K562 (cell line): Measurements from ENCODE around the gene DENND10. TPM values are rescaled to one million over a fixed set of nuclear protein-coding genes. Genes with fewer than 3 reads are reported as not detected.
"Not testable (repeated sequence)": the region's sequence is repeated elsewhere in the genome, so short reads cannot be mapped to it uniquely, and the experiment has no call there.

Experiments used
- ATAC-seq: fragments of 200-7000 bp; cut with Tn5 transposase; 3 replicates; pipeline ENCODE4 v1.9.1; 2020; ENCODE audit warnings: moderate library complexity
- BruUV-seq: library from RNA; stranded (reverse); fragments of 400-500 nt; replicated peaks from 2 replicates; lab custom pipeline; 2021; lab: Mats Ljungman, UMichigan
- CTCF ChIA-PET: fragments of 300-600 bp; formaldehyde crosslinking; extraction: SDS; loops from one replicate; lab custom pipeline; 2021; ENCODE audit warnings: low intra/inter-chr PET ratio; lab: Yijun Ruan, JAX
- POLR2A ChIA-PET: fragments of 300-600, 350-650 bp; sonication (Branson Sonifier 250); formaldehyde crosslinking; extraction: SDS; loops from one replicate; lab custom pipeline; 2021; ENCODE audit warnings: antibody characterized with exemption, inconsistent platforms; lab: Yijun Ruan, JAX
- DNase-seq, 4 experiments: peaks; one replicate each; pipeline versions ENCODE4 v3.0.0 to v3.0.0-alpha.2; 2011 to 2018; ENCODE audit warnings: low spot score in 3 of 4, mixed read lengths in 3 of 4; ENCODE audit errors: extremely low read depth in 1 of 4
- FAIRE-seq: peaks from 2 replicates; lab custom pipeline; 2011; peaks lifted over from hg19 to GRCh38; lab: Jason Lieb, UNC
- H2AFZ ChIP-seq: 2 replicates; pipeline ENCODE4 v1.6.0; 2011; ENCODE audit warnings: low read depth, low read length, control low read depth, inconsistent platforms
- H3K27ac ChIP-seq: fragments of 200-600 bp; 3 replicates; pipeline ENCODE4 v1.8.0; 2011; ENCODE audit warnings: low read depth, mild to moderate bottlenecking, control low read depth, inconsistent platforms, low read length, moderate library complexity, mixed read lengths; ENCODE audit errors: extremely low read depth
- H3K27me3 ChIP-seq, 2 experiments: fragments of 300-600 bp in 1 of 2; 2 replicates in 1 of 2; 3 replicates in 1 of 2; pipeline versions ENCODE4 v1.6.0 to v1.8.0; 2011; ENCODE audit warnings: inconsistent platforms in 2 of 2, low read length in 2 of 2, mild to moderate bottlenecking in 1 of 2, mixed read lengths in 1 of 2, moderate library complexity in 1 of 2; ENCODE audit not compliant: control insufficient read depth in 2 of 2, insufficient read depth in 2 of 2
- H3K36me3 ChIP-seq: fragments of 300-600 bp; 3 replicates; pipeline ENCODE4 v1.8.0; 2011; ENCODE audit warnings: mild to moderate bottlenecking, low read length, inconsistent platforms; ENCODE audit not compliant: control insufficient read depth, insufficient read depth
- H3K4me1 ChIP-seq, 2 experiments: fragments of 200-600 bp in 1 of 2; replicated peaks in 1 of 2; 2 replicates in 1 of 2; 3 replicates in 1 of 2; pipeline versions ENCODE4 v1.5.1 to v1.8.0; 2011; ENCODE audit warnings: inconsistent platforms in 2 of 2, low read length in 2 of 2, mild to moderate bottlenecking in 1 of 2, mixed read lengths in 1 of 2, moderate library complexity in 1 of 2; ENCODE audit not compliant: control insufficient read depth in 2 of 2, insufficient read depth in 2 of 2
- H3K4me2 ChIP-seq: 2 replicates; pipeline ENCODE4 v1.6.1; 2011; ENCODE audit warnings: low read length, control low read depth, inconsistent platforms, mixed read lengths; ENCODE audit not compliant: insufficient read depth
- H3K4me3 ChIP-seq: fragments of 200-600 bp; sonication (generic), shearing (Covaris generic); 2 replicates; pipeline ENCODE4 v1.5.1; 2016; ENCODE audit warnings: control low read depth, inconsistent platforms
- H3K79me2 ChIP-seq: fragments of 200-600 bp; 3 replicates; pipeline ENCODE4 v1.8.0; 2011; ENCODE audit warnings: low read length, inconsistent platforms; ENCODE audit not compliant: control insufficient read depth, insufficient read depth
- H3K9ac ChIP-seq, 2 experiments: 2 replicates each; pipeline versions ENCODE4 v1.6.0 to v1.6.1; 2011; ENCODE audit warnings: low read depth in 2 of 2, low read length in 2 of 2, control low read depth in 1 of 2, inconsistent platforms in 1 of 2, mild to moderate bottlenecking in 1 of 2, mixed read lengths in 1 of 2; ENCODE audit not compliant: insufficient read depth in 1 of 2
- H3K9me1 ChIP-seq: one replicate; pipeline ENCODE4 v1.6.0; 2011; ENCODE audit warnings: inconsistent platforms, mild to moderate bottlenecking, low read length, moderate library complexity; ENCODE audit not compliant: control insufficient read depth, insufficient read depth
- H3K9me3 ChIP-seq: replicated peaks from 2 replicates; pipeline ENCODE4 v1.5.1; 2011; ENCODE audit warnings: low read depth, low read length, inconsistent platforms; ENCODE audit not compliant: control insufficient read depth, insufficient read depth
- H4K20me1 ChIP-seq: replicated peaks from 2 replicates; pipeline ENCODE4 v1.6.1; 2011; ENCODE audit warnings: low read length, inconsistent platforms, mixed read lengths; ENCODE audit not compliant: control insufficient read depth, insufficient read depth
- RBM25 ChIP-seq: fragments of 200-400 bp; formaldehyde crosslinking; IDR thresholded peaks from 2 replicates; pipeline ENCODE4 v1.6.1; 2018; ENCODE audit warnings: low read length, low read depth, moderate library complexity; ENCODE audit not compliant: severe bottlenecking
- SMC3 ChIP-seq: conservative IDR thresholded peaks from 2 replicates; pipeline ENCODE4 v1.6.1; 2011; ENCODE audit warnings: low read depth, low read length, improper control_type of control experiment; ENCODE audit not compliant: insufficient read depth
- ZNF655 ChIP-seq: fragments of 250-450 bp; sonication (Bioruptor Pico); IDR thresholded peaks from 2 replicates; pipeline ENCODE4 v1.5.0; 2021
- WGBS: fragments of 100-300 bp; shearing (Covaris generic); methylation state at CpG from one replicate; pipeline ENCODE4 v1.1.6; 2016; ENCODE audit warnings: low coverage, mixed read lengths; ENCODE audit not compliant: insufficient coverage; ENCODE audit errors: missing lambda C conversion rate; 5-methylcytosine and 5-hydroxymethylcytosine counted together
- in situ Hi-C: fragments of 300-500 bp; cut with MboI; formaldehyde crosslinking; loops from 4 replicates; pipeline ENCODE4 v1.15.0; 2018; ENCODE audit warnings: inconsistent platforms, mixed read lengths
- intact Hi-C: fragments of 100-400 bp; cut with micrococcal nuclease; formaldehyde crosslinking; loops from 2 replicates; pipeline ENCODE4 v1.14.2; 2022
- polyA plus RNA-seq, 8 experiments: library from polyadenylated mRNA; depleted of rRNA in 4 of 8; stranded (reverse) in 5 of 8; unstranded in 3 of 8; fragments of >200 nt; fragmentation: Nextera tagmentation in 2 of 8; fragmentation: Illumina TruSeq in 1 of 8; extraction: Ambion mirVana in 2 of 8; extraction: Trizol in 1 of 8; gene quantifications; 2 replicates each; pipeline versions ENCODE4 v1.2.1 to v1.2.3, GENCODE V29; 2011 to 2014; ENCODE audit warnings: inconsistent platforms in 1 of 8, missing spikeins in 1 of 8
- total RNA-seq, 7 experiments: library from RNA; depleted of rRNA in 6 of 7; stranded (reverse); fragments of >200 nt in 6 of 7; fragmentation: Illumina TruSeq in 2 of 7; extraction: Trizol in 2 of 7; gene quantifications; 2 replicates each; pipeline versions ENCODE4 v1.2.1 to v1.2.3, GENCODE V29; 2011 to 2021; ENCODE audit warnings: low replicate concordance in 1 of 7

DENND10 gene
- total and polyA plus RNA-seq, 9 of the 15 experiments (the other 6 are each of a cell fraction or from before 2014, with no cell fraction given), result 9.4 to 20.0 (median 12.5) TPM

GRCh38 chr10:119095640-119096039 is 8.3 kb upstream of the DENND10 start:
- WGBS, result 60% methylated on average over 3 of the region's 4 CpGs
- TF ChIP-seq SMC3 (no peak), RBM25 (peak; percentile 45), ZNF655 (CRISPR knock-in tag) (no peak)
- POLR2A ChIA-PET, result interaction anchor here (0.6 to 0.7 kb wide), 4 partner anchors 11 to 733 kb away, joined by 3 to 4 read pairs (median 3); no protein-coding TSS in a partner anchor

GRCh38 chr10:119096641-119097415 is 7.1 kb upstream of the DENND10 start:
- CTCF ChIA-PET, intact Hi-C loops, BruUV-seq: not testable (repeated sequence)

More at GRCh38 chr10:119095640-119096039, 8.3 kb upstream of the DENND10 start:
- Histone ChIP-seq H3K4me3 (no peak overlapping the region), H3K9me3 (no peaks in the 10 kb centered on the region), H2AFZ (no peak overlapping the region), H3K9ac (no peak overlapping the region), H3K36me3 (no peaks in the 10 kb centered on the region), H3K4me2 (no peak overlapping the region), H4K20me1 (no peaks in the 10 kb centered on the region), H3K27ac (no peak overlapping the region), H3K79me2 (no peaks in the 10 kb centered on the region), H3K4me1 (peaks cover 14 to 17% of the 10 kb centered on the region in 2 experiments; a peak in 4 of 5 replicates), H3K27me3 (no peaks in the 10 kb centered on the region), H3K9me1 (no peaks in the 10 kb centered on the region)
- in situ Hi-C loops (no loop called here), intact Hi-C loops (no loop called here)
- DNase-seq (no peak), FAIRE-seq (no peak), ATAC-seq (no peak)
- BruUV-seq, result no TSS peak
- CTCF ChIA-PET, result no interaction called here

More at GRCh38 chr10:119096641-119097415, 7.1 kb upstream of the DENND10 start:
- POLR2A ChIA-PET, result interaction anchor here (0.7 kb wide), 1 partner anchor 113 kb away, joined by 3 read pairs; no protein-coding TSS in a partner anchor
- H3K4me2 ChIP-seq, ATAC-seq, FAIRE-seq, H3K9me1 ChIP-seq, H3K9me3 ChIP-seq, H3K79me2 ChIP-seq, H3K4me3 ChIP-seq, H3K9ac ChIP-seq, H3K36me3 ChIP-seq, H2AFZ ChIP-seq, H4K20me1 ChIP-seq, H3K27me3 ChIP-seq, DNase-seq, in situ Hi-C loops, H3K27ac ChIP-seq: not testable (repeated sequence)
- WGBS, result 76% methylated on average over 11 of the region's 12 CpGs
- peaks cover 8 to 16% of the 10 kb centered on the region in 2 experiments; a peak in 4 of 5 replicates for H3K4me1 ChIP-seq
